ENCODE results near the gene ADGRG4.

GRCh38 chrX:136325377-136325776 lies 24.6 kb downstream of the ADGRG4 start:
- no peak for TF ChIP-seq CTCF (conservative IDR thresholded peaks at IDR 0.05; ENCODE audit: low read depth, low read length)
- TF ChIP-seq EZH2phosphoT487 (IDR thresholded peaks at IDR 0.05; ENCODE audit: borderline replicate concordance, low read length), result no peak

Data from PC-3 (cell line).